SJCRH30 (cell line): Measurements from ENCODE around the gene ZC3H4. TPM values are rescaled to one million over a fixed set of nuclear protein-coding genes. Genes with fewer than 3 reads are reported as not detected.

ENCODE experiments used
- DNase-seq, 2 experiments: peaks; one replicate each; pipeline ENCODE4 v3.0.0-alpha.2; 2015 to 2020
- H3K27ac ChIP-seq: fragments of 250-450 bp; sonication (Bioruptor Pico); 2 replicates; pipeline ENCODE4 v1.5.1; 2020; ENCODE audit warnings: mild to moderate bottlenecking, moderate library complexity
- H3K27me3 ChIP-seq: fragments of 250-450 bp; sonication (Bioruptor Pico); 2 replicates; pipeline ENCODE4 v1.5.1; 2020; ENCODE audit warnings: mild to moderate bottlenecking, moderate library complexity
- H3K36me3 ChIP-seq: fragments of 250-450 bp; sonication (Bioruptor Pico); 2 replicates; pipeline ENCODE4 v1.5.1; 2020; ENCODE audit warnings: mild to moderate bottlenecking, moderate library complexity
- H3K4me1 ChIP-seq: fragments of 250-450 bp; sonication (Bioruptor Pico); 2 replicates; pipeline ENCODE4 v1.5.1; 2020; ENCODE audit warnings: mild to moderate bottlenecking, moderate library complexity
- H3K4me3 ChIP-seq: fragments of 250-450 bp; sonication (Bioruptor Pico); 2 replicates; pipeline ENCODE4 v1.5.1; 2020; ENCODE audit warnings: mild to moderate bottlenecking, moderate library complexity
- H3K9me3 ChIP-seq: fragments of 250-450 bp; sonication (Bioruptor Pico); replicated peaks from 2 replicates; pipeline ENCODE4 v1.5.1; 2020; ENCODE audit warnings: mild to moderate bottlenecking, moderate library complexity
- total RNA-seq: library from RNA; depleted of rRNA; stranded (reverse); fragments of >200 nt; shearing (Covaris generic); gene quantifications from 2 replicates; pipeline ENCODE4 v1.2.3, GENCODE V29; 2014

The ZC3H4 gene
- total RNA-seq, 1 experiment from 2014 or later = 21.2 TPM

- H3K4me1 ChIP-seq = peaks cover 2% of the 10 kb centered on the region; the same call in 1 of the 2 replicates
- H3K27ac ChIP-seq = no peak overlapping the region
- DNase-seq = no peak
- no peaks in the 10 kb centered on the region for H3K9me3 ChIP-seq
- H3K36me3 ChIP-seq = no peaks in the 10 kb centered on the region
- H3K27me3 ChIP-seq = no peaks in the 10 kb centered on the region
- H3K4me3 ChIP-seq = no peak overlapping the region
These were observed 67.6 kb downstream of the ZC3H4 start for GRCh38 chr19:47045867-47046470.

- Histone ChIP-seq H3K4me1 (peaks cover 2% of the 10 kb centered on the region; the same call in 1 of the 2 replicates), H3K27me3 (no peaks in the 10 kb centered on the region), H3K27ac (no peak overlapping the region), H3K9me3 (no peaks in the 10 kb centered on the region), H3K4me3 (no peak overlapping the region), H3K36me3 (no peaks in the 10 kb centered on the region)
- no peak for DNase-seq
These were observed 68.4 kb downstream of the ZC3H4 start for GRCh38 chr19:47044946-47045866.

DNA sequence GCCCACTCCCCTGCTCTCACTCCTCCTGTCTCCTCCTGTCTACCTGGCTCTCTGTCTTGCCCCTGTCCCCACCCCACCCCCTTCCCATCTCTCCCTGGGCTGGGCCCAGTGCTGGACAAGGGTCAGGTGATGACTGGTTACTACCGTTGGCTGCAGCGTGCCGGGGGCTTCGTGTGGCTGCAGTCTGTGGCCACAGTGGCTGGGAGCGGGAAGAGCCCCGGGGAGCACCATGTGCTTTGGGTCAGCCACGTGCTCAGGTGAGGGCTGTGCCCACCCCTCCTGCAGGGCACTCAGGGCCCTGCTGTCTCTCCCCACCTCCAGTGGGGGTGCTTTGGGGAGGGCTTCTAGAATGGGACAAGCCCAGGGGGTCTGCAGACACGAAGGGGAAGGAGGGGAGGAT is 72.7 kb downstream of the ZC3H4 start:
- DNase-seq = no peak
- Histone ChIP-seq H3K27ac (no peak overlapping the region), H3K27me3 (no peaks in the 10 kb centered on the region)

GRCh38 chr19:47039239-47039874 is 74.2 kb downstream of the ZC3H4 start:
- Histone ChIP-seq H3K27me3 (peaks cover 6% of the 10 kb centered on the region), H3K4me3 (no peak overlapping the region), H3K27ac (no peak overlapping the region), H3K9me3 (no peaks in the 10 kb centered on the region), H3K36me3 (no peaks in the 10 kb centered on the region), H3K4me1 (no peaks in the 10 kb centered on the region; the same call in 1 of the 2 replicates)
- no peak for DNase-seq

More for the DNA sequence above, 72.7 kb downstream of the ZC3H4 start:
- no peaks in the 10 kb centered on the region for H3K36me3 ChIP-seq
- H3K9me3 ChIP-seq = no peaks in the 10 kb centered on the region
- no peaks in the 10 kb centered on the region; the same call in 1 of the 2 replicates for H3K4me1 ChIP-seq
- no peak overlapping the region for H3K4me3 ChIP-seq

DNA sequence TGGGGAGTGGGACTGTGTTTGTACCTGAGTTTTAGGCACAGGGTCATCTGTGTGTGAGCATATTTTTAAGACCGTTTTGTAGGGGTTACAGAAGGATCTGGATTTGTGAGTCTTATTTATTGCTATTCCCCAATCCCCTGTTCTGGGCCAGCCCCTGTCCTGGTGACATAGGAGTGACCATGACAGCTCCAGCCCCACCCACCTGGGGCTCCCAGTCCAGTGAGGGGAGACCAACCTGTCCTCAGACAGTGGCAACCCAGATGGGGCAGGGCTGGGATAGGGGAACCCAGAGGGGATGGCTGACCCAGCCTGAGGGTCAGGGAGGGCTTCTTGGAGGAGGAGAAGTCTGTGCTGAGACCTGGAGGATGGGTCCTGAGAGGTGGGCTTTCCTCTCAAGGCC is 75.8 kb downstream of the ZC3H4 start:
- Histone ChIP-seq H3K27me3 (peaks cover 6% of the 10 kb centered on the region), H3K4me3 (no peak overlapping the region), H3K27ac (no peak overlapping the region), H3K36me3 (no peaks in the 10 kb centered on the region), H3K9me3 (no peaks in the 10 kb centered on the region), H3K4me1 (no peaks in the 10 kb centered on the region; the same call in 1 of the 2 replicates)
- no peak for DNase-seq

DNA sequence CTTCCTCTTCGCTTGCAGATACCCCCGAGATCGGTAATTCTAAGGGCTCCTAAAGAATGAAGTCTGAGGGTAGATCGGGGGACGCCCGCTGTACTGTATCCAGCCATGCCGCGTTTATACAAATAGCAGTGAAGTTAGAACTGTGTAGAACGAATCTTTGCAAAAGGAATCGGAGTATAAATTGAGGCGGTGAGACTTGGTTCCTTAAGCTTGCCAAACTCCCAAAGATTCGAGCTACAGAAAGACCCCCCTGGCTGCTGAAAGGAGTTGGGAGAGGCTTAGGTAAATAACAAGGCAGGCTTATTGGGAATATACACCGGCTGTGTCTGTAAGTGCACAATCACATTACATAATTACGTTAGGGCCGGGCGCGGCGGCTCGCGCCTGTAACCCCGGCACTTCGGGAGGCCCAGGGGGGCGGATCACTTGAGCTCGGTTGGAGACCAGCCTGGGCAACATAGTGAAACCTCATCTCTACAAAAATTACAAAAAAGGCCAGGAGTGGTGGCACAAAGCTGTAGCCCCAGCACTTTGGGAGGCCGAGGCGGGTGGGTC is 77.4 kb downstream of the ZC3H4 start:
- Histone ChIP-seq H3K4me1 (no peaks in the 10 kb centered on the region; the same call in 1 of the 2 replicates), H3K27ac (no peak overlapping the region), H3K9me3 (no peaks in the 10 kb centered on the region), H3K27me3 (peaks cover 6% of the 10 kb centered on the region), H3K36me3 (no peaks in the 10 kb centered on the region), H3K4me3 (peak overlapping the region; percentile 58)
- DNase-seq = peak; percentile 49 to 65

DNA sequence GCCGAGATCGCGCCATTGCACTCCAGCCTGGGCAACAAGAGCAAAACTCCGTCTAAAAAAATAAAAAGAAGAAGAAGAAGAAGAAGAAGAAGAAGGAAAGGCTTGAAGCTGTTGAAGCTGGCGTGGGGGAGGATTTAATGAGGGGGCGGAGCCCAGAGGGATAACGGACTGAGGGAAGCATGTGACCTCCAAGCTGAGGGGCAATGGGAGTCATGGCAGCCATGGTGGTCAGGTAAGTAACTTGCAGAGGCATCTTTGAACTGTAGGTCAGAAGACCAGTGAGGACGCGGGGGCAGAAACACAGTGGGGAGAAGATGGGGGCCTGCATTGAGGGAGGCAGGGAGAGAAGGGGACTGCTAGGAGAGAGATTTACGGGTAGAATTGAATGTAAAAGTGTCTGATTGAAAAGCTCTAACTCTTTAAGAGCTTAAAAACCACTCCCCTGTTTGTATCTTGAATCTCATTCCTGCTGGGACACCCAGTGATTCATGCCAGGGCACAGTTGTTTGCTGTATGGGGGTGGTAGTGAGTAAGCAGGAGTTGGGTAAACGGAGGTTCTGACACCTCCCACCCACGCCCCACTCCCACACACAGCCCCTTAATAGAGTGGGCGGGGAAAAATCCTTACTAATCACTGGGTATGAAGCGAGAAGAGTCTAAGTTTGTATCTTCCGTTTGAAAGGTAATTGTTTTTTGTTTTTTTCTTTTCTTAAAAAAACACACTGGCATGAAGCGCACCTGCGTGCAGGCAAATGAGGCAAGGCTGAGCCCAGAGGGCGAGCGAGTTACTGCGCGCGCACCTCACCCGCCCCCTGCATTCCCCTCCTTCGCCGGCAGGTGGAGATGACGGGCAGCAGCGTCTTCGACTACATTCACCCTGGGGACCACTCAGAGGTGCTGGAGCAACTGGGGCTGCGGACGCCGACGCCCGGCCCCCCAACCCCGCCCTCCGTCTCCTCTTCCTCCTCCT is 78.2 kb downstream of the ZC3H4 start:
- peak overlapping the region; percentile 58 for H3K4me3 ChIP-seq
- no peaks in the 10 kb centered on the region for H3K36me3 ChIP-seq
- no peaks in the 10 kb centered on the region for H3K9me3 ChIP-seq
- H3K27me3 ChIP-seq = peaks cover 6% of the 10 kb centered on the region
- H3K27ac ChIP-seq = no peak overlapping the region
- peak; percentile 86 to 89 for DNase-seq
- no peaks in the 10 kb centered on the region; the same call in 1 of the 2 replicates for H3K4me1 ChIP-seq

- Histone ChIP-seq H3K9me3 (no peaks in the 10 kb centered on the region), H3K27me3 (peaks cover 19% of the 10 kb centered on the region), H3K4me3 (no peak overlapping the region), H3K4me1 (no peaks in the 10 kb centered on the region; the same call in 1 of the 2 replicates), H3K36me3 (no peaks in the 10 kb centered on the region), H3K27ac (no peak overlapping the region)
- DNase-seq = peak in 1 of 2 experiments; percentile 45
These were observed 81.3 kb downstream of the ZC3H4 start for GRCh38 chr19:47032171-47032811.

GRCh38 chr19:47028195-47028601 is 85.4 kb downstream of the ZC3H4 start:
- Histone ChIP-seq H3K4me1 (peaks cover 1% of the 10 kb centered on the region; the same call in 1 of the 2 replicates), H3K36me3 (no peaks in the 10 kb centered on the region), H3K27ac (no peak overlapping the region)

DNA sequence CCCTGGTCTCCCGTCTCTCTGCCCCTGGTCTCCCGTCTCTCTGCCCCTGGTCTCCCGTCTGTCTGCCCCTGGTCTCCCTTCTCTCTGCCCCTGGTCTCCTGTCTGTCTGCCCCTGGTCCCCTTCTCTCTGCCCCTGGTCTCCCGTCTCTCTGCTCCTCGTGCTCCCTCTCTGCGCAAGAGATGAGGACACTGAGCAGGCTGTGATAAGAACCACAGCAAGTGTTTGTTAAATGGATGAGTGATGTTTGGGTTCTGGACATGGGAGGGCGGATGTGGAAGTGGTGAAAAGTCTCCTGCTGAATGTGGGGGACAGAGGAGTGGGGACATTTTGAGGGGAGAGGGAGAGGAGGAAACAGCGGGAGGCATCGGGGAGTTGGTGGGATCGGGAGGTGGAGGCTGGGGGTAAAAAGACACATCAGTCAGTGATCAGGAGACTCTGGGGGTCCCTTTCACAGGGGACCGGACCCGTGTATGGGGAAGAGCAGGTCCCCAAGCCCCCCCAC is 85.9 kb downstream of the ZC3H4 start:
- no peaks in the 10 kb centered on the region for H3K9me3 ChIP-seq
- H3K27me3 ChIP-seq = peaks cover 26% of the 10 kb centered on the region
- no peaks in the 10 kb centered on the region for H3K36me3 ChIP-seq
- peaks cover 6% of the 10 kb centered on the region; the same call in 1 of the 2 replicates for H3K4me1 ChIP-seq
- no peak overlapping the region for H3K4me3 ChIP-seq
- no peak overlapping the region for H3K27ac ChIP-seq
- DNase-seq = no peak

More at GRCh38 chr19:47028195-47028601, 85.4 kb downstream of the ZC3H4 start:
- Histone ChIP-seq H3K4me3 (no peak overlapping the region), H3K27me3 (peaks cover 21% of the 10 kb centered on the region), H3K9me3 (no peaks in the 10 kb centered on the region)
- DNase-seq = no peak

GRCh38 chr19:47026889-47027288 is 86.7 kb downstream of the ZC3H4 start:
- peaks cover 32% of the 10 kb centered on the region for H3K27me3 ChIP-seq
- H3K36me3 ChIP-seq = no peaks in the 10 kb centered on the region
- H3K9me3 ChIP-seq = no peaks in the 10 kb centered on the region
- no peak for DNase-seq
- no peak overlapping the region for H3K4me3 ChIP-seq
- H3K4me1 ChIP-seq = peaks cover 6% of the 10 kb centered on the region; the same call in 1 of the 2 replicates
- no peak overlapping the region for H3K27ac ChIP-seq

GRCh38 chr19:47026156-47026555 is 87.4 kb downstream of the ZC3H4 start:
- DNase-seq = no peak
- Histone ChIP-seq H3K4me1 (peaks cover 6% of the 10 kb centered on the region; the same call in 1 of the 2 replicates), H3K9me3 (no peaks in the 10 kb centered on the region), H3K27me3 (peaks cover 38% of the 10 kb centered on the region), H3K4me3 (no peak overlapping the region), H3K36me3 (no peaks in the 10 kb centered on the region), H3K27ac (no peak overlapping the region)

- peaks cover 40% of the 10 kb centered on the region for H3K27me3 ChIP-seq
- H3K36me3 ChIP-seq = no peaks in the 10 kb centered on the region
- H3K4me3 ChIP-seq = no peak overlapping the region
- no peak overlapping the region for H3K27ac ChIP-seq
- H3K4me1 ChIP-seq = peaks cover 6% of the 10 kb centered on the region; the same call in 1 of the 2 replicates
- no peak for DNase-seq
- no peaks in the 10 kb centered on the region for H3K9me3 ChIP-seq
These were observed 89.1 kb downstream of the ZC3H4 start for GRCh38 chr19:47024502-47024901.
